Subcutaneous abdominal adipose tissue (tissue), 5 donors: ENCODE measurements around the gene RILPL2.
A peak's percentile ranks its signal among the peaks of the same experiment; 100 is the strongest.
"Not testable (repeated sequence)": the region's sequence is repeated elsewhere in the genome, so short reads cannot be mapped to it uniquely, and the experiment has no call there.

Experiments used
- H3K27ac ChIP-seq: one replicate; pipeline ENCODE4 v1.7.0; 2013; ENCODE audit warnings: low read depth, mild to moderate bottlenecking, inconsistent platforms, low read length, moderate library complexity
- H3K27me3 ChIP-seq, 5 donors: one replicate each; pipeline ENCODE4 v1.7.0; 2013; ENCODE audit warnings: low read length in 5 of 5, inconsistent platforms in 1 of 5; ENCODE audit not compliant: control insufficient read depth in 5 of 5, insufficient read depth in 4 of 5
- H3K36me3 ChIP-seq, 5 donors: one replicate each; pipeline ENCODE4 v1.7.0; 2013; ENCODE audit warnings: low read length in 5 of 5; ENCODE audit not compliant: control insufficient read depth in 5 of 5, insufficient read depth in 5 of 5
- H3K4me1 ChIP-seq, 5 donors: one replicate each; pipeline ENCODE4 v1.7.0; 2013; ENCODE audit warnings: low read length in 5 of 5, mild to moderate bottlenecking in 3 of 5, moderate library complexity in 1 of 5; ENCODE audit not compliant: control insufficient read depth in 5 of 5, insufficient read depth in 5 of 5
- H3K4me3 ChIP-seq, 5 donors: one replicate each; pipeline ENCODE4 v1.7.0; 2013; ENCODE audit warnings: low read length in 5 of 5, low read depth in 1 of 5
- H3K9ac ChIP-seq, 5 donors: one replicate each; pipeline ENCODE4 v1.7.0; 2013; ENCODE audit warnings: low read length in 5 of 5, mild to moderate bottlenecking in 4 of 5, moderate library complexity in 3 of 5
- H3K9me3 ChIP-seq, 5 donors: one replicate each; pipeline ENCODE4 v1.7.0; 2013; ENCODE audit warnings: low read length in 5 of 5; ENCODE audit not compliant: control insufficient read depth in 5 of 5
- donor health status: healthy.
- donor health status: healthy.
- donor health status: healthy.
- donor health status: healthy.
- donor health status: healthy.

The RILPL2 gene

DNA sequence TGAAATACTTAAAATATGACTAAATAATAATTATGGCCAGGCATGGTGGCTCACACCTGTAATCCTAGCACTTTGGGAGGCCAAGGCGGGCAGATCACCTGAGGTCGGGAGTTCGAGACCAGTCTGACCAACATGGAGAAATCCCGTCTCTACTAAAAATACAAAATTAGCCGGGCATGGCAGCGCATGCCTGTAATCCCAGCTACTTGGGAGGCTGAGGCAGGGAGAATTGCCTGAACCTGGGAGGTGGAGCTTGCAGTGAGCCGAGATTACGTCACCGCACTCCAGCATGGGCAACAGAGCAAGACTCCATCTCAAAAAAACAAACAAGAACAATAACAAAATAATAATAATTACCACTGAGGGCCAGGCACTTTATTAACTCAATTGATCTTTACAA is 50.9 kb downstream of the RILPL2 start:
- H3K9me3 ChIP-seq, H3K27me3 ChIP-seq, H3K27ac ChIP-seq, H3K36me3 ChIP-seq, H3K9ac ChIP-seq, H3K4me3 ChIP-seq: not testable (repeated sequence)
- peaks cover 8 to 36% (median 29%) of the 10 kb centered on the region in 5 donors for H3K4me1 ChIP-seq

DNA sequence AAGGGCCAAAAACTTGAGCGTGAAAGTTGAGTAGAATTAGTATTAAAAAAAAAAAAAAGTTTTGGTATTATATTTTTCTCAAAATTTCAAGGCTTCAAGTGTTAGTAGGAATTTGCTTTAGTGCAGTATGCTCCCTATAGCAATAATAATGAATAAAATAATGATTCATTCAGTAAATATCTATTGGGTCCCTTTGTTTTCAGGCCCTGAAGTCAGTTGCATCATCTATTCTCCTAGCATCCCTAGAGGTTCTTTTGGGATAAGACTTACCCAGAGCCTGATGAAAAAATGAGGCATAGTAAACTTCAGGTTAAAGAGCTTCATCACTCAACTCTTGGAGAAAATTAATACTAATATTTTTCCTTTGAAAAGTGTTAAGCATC is 51.5 kb downstream of the RILPL2 start:
- H3K27ac ChIP-seq: no peak overlapping the region
- peaks cover 8 to 31% (median 24%) of the 10 kb centered on the region in 5 donors for H3K4me1 ChIP-seq
- peak overlapping the region in 4 of 5 donors; percentile 63 to 77 (median 74) for H3K9ac ChIP-seq
- no peaks in the 10 kb centered on the region for H3K36me3 ChIP-seq
- peak overlapping the region in 4 of 5 donors; percentile 35 to 78 (median 75) for H3K4me3 ChIP-seq
- no peaks in the 10 kb centered on the region for H3K27me3 ChIP-seq
- no peaks in the 10 kb centered on the region for H3K9me3 ChIP-seq

DNA sequence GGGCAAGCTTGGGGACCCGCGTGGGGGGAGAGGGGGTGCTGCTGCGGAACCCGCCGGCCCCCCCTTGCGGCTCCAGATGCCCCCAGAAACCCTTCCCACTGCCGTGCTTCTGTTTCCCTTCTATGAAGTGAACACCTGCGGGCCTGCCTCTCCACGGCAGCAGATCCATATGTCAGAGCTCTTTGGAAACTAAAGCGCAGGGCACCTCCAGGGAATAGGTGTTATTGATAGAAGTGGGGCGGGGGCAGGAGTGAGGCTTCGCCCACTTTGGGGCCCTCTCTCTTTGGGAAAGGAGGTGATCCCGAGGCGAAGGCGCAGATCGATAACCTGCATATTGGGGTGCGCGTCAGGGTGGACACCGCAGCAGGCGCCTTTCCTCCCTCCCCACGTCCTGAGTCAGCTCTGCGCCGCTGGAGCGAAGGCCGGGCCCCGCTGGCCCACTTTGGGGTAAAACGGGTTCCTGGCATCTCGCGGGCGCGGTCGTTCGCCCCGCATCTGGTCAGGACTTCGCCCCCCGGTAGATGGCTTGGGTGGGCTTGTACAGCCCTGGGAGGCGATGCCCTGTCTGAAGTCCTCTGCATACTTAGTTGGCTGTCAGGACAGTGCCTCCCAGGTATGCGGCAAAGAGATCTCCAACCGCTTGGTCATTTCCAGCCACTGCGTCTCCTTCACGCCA is 52.0 kb downstream of the RILPL2 start:
- Histone ChIP-seq H3K4me1 (peaks cover 8 to 26% (median 19%) of the 10 kb centered on the region in 5 donors), H3K9me3 (no peaks in the 10 kb centered on the region), H3K27ac (peak overlapping the region; percentile 77), H3K36me3 (no peaks in the 10 kb centered on the region), H3K9ac (peak overlapping the region in 4 of 5 donors; percentile 63 to 77 (median 74)), H3K27me3 (no peaks in the 10 kb centered on the region), H3K4me3 (peak overlapping the region; percentile 75 to 83 (median 78))

DNA sequence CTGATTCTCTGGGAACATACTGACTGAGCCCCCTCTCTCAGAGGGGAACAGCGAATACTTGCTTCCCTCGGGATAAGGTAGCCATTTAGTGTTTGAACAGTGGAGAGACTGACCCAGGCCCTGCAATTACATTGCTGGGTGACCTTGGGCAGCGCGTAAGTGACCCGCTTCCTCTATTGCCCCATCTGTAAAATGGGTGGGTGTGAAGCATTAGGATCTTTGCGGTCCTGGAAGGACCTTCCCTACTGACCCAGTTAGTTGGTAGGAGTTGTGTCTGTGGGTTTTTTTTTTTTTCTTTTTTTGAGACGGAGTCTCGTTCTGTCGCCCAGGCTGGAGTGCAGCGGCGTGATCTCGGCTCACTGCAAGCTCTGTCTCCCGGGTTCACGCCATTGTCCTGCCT is 53.8 kb downstream of the RILPL2 start:
- Histone ChIP-seq H3K4me3 (no peak overlapping the region), H3K27me3 (no peaks in the 10 kb centered on the region), H3K27ac (no peak overlapping the region), H3K9me3 (no peaks in the 10 kb centered on the region), H3K9ac (no peak overlapping the region), H3K4me1 (peaks cover 3 to 18% (median 12%) of the 10 kb centered on the region in 5 donors), H3K36me3 (no peaks in the 10 kb centered on the region)

DNA sequence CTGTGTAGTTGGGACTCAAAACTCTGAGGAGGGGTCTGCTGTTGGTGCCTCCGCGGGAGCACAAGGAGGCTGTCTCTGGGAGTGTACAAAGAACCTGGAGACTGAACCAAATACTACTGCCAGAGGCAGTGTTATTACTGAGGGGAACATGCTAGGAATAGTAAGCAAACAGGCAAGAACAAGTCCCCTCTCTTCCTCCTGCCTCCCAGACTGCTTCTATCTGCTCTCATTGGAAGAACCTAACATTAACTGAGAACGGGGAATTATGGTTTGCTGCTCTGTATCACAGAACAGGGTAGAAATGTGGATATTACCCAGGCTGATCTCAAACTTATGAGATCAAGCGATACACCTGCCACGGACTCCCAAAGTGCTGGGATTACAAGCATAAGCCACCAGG is 57.1 kb downstream of the RILPL2 start:
- peaks cover 2 to 8% (median 3%) of the 10 kb centered on the region in 5 donors for H3K4me1 ChIP-seq
- no peak overlapping the region for H3K27ac ChIP-seq
- no peaks in the 10 kb centered on the region for H3K36me3 ChIP-seq
- H3K9me3 ChIP-seq: no peaks in the 10 kb centered on the region
- no peak overlapping the region for H3K9ac ChIP-seq
- no peaks in the 10 kb centered on the region for H3K27me3 ChIP-seq
- H3K4me3 ChIP-seq: no peak overlapping the region

DNA sequence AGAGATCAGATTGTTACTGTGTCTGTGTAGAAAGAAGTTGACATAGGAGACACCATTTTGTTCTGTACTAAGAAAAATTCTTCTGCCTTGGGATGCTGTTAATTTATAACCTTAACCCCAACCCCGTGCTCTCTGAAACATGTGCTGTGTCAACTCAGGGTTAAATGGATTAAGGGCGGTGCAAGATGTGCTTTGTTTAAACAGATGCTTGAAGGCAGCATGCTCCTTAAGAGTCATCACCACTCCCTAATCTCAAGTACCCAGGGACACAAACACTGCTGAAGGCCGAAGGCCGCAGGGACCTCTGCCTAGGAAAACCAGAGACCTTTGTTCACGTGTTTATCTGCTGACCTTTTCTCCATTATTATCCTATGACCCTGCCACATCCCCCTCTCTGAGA is 64.1 kb downstream of the RILPL2 start:
- H3K4me3 ChIP-seq, H3K27ac ChIP-seq, H3K27me3 ChIP-seq, H3K9ac ChIP-seq, H3K36me3 ChIP-seq, H3K9me3 ChIP-seq, H3K4me1 ChIP-seq: not testable (repeated sequence)

DNA sequence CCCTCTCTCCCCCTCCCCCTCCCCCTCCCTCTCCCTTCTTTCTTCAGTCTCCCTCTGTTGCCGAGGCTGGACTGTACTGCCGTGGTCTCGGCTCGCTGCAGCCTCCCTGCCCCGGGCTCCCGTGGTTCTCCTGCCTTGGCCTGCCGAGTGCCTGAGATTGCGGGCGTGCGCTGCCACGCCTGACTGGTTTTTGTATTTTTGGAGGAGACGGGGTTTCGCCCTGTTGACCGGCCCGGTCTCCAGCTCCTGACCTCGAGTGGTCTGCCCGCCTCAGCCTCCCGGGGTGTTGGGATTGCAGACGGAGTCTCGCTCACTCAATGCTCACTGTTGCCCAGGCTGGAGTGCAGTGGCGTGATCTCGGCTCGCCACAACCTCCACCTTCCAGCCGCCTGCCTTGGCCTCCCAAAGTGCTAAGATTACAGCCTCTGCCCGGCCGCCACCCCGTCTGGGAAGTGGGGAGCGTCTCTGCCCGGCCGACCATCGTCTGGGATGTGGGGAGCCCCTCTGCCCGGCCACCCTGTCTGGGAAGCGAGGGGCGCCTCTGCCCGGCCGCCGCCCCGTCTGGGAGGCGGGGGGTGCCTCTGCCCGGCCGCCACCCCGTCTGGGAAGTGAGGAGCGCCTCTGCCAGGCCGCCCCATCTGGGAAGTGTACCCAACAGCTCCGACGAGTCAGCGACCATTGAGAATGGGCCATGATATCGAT is 64.7 kb downstream of the RILPL2 start:
- H3K4me1 ChIP-seq, H3K9ac ChIP-seq, H3K9me3 ChIP-seq, H3K27me3 ChIP-seq, H3K4me3 ChIP-seq, H3K36me3 ChIP-seq, H3K27ac ChIP-seq: not testable (repeated sequence)

DNA sequence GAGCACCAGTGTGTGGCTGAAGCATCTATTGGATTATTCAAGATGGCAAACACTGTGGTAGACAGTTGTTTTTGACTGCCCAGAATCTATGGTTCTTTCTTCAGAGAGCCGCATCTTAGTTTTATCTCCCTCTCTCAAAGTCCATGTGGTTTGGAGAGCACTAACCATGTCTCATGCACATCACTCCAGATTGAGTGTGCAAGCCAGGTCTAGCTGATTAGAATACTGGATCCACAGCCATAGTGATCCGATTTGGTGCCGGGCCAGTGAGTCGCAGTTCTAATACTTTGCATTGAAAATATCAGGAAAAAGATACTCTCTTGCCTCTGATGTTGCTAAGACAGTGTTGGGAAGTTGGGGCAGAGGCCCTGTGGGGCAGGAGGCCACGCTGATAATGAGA is 67.3 kb downstream of the RILPL2 start:
- Histone ChIP-seq H3K27me3 (no peaks in the 10 kb centered on the region), H3K9me3 (no peaks in the 10 kb centered on the region), H3K4me1 (peaks cover 0 to 12% (median 0%) of the 10 kb centered on the region in 5 donors), H3K4me3 (no peak overlapping the region), H3K9ac (no peak overlapping the region), H3K36me3 (no peaks in the 10 kb centered on the region), H3K27ac (no peak overlapping the region)

DNA sequence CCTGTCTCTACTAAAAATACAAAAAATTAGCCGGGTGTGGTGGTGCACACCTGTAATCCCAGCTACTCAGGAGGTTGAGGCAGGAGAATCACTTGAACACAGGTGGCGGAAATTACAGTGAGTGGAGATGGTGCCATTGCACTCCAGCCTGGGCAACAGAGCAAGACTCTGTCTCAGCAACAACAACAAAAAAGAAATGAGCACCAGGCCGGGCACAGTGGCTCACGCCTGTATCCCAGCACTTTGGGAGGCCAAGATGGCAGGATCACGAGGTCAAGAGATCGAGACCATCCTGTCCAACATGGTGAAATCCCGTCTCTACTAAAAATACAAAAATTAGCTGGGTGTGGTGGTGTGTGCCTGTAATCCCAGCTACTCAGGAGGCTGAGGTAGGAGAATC is 68.1 kb downstream of the RILPL2 start:
- not testable (repeated sequence) for H3K9ac ChIP-seq, H3K27ac ChIP-seq, H3K9me3 ChIP-seq

DNA sequence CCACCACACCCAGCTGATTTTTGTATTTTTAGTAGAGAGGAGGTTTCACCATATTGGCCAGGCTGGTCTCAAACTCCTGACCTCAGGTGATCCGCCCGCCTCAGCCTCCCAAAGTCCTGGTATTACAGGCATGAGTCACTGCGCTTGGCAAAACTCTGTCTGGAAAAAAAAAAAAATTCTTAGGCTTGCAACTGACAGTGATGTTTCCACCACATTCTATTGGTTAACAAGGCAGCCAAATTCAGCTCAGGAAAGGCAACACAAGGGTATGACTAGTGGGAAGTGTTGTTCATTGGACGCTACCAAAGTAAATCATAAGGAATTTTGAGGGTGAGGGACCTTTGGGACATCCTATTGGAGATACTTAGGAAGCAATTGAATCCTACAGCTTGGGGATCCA is 69.0 kb downstream of the RILPL2 start:
- Histone ChIP-seq H3K4me3 (no peak overlapping the region), H3K27me3 (no peaks in the 10 kb centered on the region), H3K27ac (no peak overlapping the region), H3K4me1 (peaks cover 0 to 28% (median 15%) of the 10 kb centered on the region in 5 donors), H3K36me3 (no peaks in the 10 kb centered on the region), H3K9ac (no peak overlapping the region), H3K9me3 (no peaks in the 10 kb centered on the region)

More for the DNA sequence above, 68.1 kb downstream of the RILPL2 start:
- not testable (repeated sequence) for H3K27me3 ChIP-seq, H3K36me3 ChIP-seq, H3K4me3 ChIP-seq
- H3K4me1 ChIP-seq: peaks cover 0 to 20% (median 6%) of the 10 kb centered on the region in 5 donors
